DOHH2 (cell line): ENCODE data around the gene FOXA1.

Experiments
- H3F3A ChIP-seq: fragments of 200-600 bp; sonication (generic), shearing (Covaris generic); 2 replicates; pipeline ENCODE4 v1.6.0; 2016; ENCODE audit warnings: antibody characterized with exemption, mild to moderate bottlenecking; ENCODE audit not compliant: control insufficient read depth, insufficient read depth
- H3K27ac ChIP-seq: fragments of 200-600 bp; sonication (generic); 2 replicates; pipeline ENCODE4 v1.5.1; 2014; ENCODE audit warnings: low read depth, mild to moderate bottlenecking, low read length, moderate library complexity
- H3K27me3 ChIP-seq: fragments of 200-600 bp; sonication (generic); 2 replicates; pipeline ENCODE4 v1.6.1; 2014; ENCODE audit warnings: mild to moderate bottlenecking, low read length, mixed read lengths; ENCODE audit not compliant: control insufficient read depth
- H3K36me3 ChIP-seq: fragments of 200-600 bp; sonication (generic); 2 replicates; pipeline ENCODE4 v1.6.1; 2014; ENCODE audit warnings: mild to moderate bottlenecking, low read length, moderate library complexity, mixed read lengths; ENCODE audit not compliant: control insufficient read depth
- H3K4me1 ChIP-seq: fragments of 200-600 bp; sonication (generic); 2 replicates; pipeline ENCODE4 v1.6.1; 2014; ENCODE audit warnings: mild to moderate bottlenecking, low read length, mixed read lengths; ENCODE audit not compliant: control insufficient read depth
- H3K4me2 ChIP-seq: fragments of 200-600 bp; sonication (generic); 2 replicates; pipeline ENCODE4 v1.6.0; 2014; ENCODE audit warnings: mild to moderate bottlenecking, low read length, moderate library complexity
- H3K4me3 ChIP-seq: fragments of 200-600 bp; sonication (generic); 2 replicates; pipeline ENCODE4 v1.5.1; 2014; ENCODE audit warnings: mild to moderate bottlenecking, low read length, mixed read lengths
- H3K79me2 ChIP-seq: fragments of 200-600 bp; sonication (generic); 2 replicates; pipeline ENCODE4 v1.6.1; 2014; ENCODE audit warnings: mild to moderate bottlenecking, low read length, mixed read lengths; ENCODE audit not compliant: control insufficient read depth
- H3K9me2 ChIP-seq: fragments of 200-600 bp; sonication (generic); replicated peaks from 2 replicates; pipeline ENCODE4 v1.6.1; 2014; ENCODE audit warnings: mild to moderate bottlenecking, low read length, mixed read lengths; ENCODE audit not compliant: control insufficient read depth
- H3K9me3 ChIP-seq: fragments of 200-600 bp; sonication (generic); 2 replicates; pipeline ENCODE4 v1.6.1; 2014; ENCODE audit warnings: antibody characterized with exemption, low read length, mixed read lengths; ENCODE audit not compliant: control insufficient read depth, insufficient read depth
- H4K20me1 ChIP-seq: fragments of 200-600 bp; sonication (generic); 2 replicates; pipeline ENCODE4 v1.6.0; 2014; ENCODE audit warnings: low read depth, mild to moderate bottlenecking, antibody characterized with exemption, low read length, moderate library complexity; ENCODE audit not compliant: control insufficient read depth, insufficient read depth
- EZH2phosphoT487 ChIP-seq: fragments of 200-600 bp; sonication (generic); IDR thresholded peaks from 2 replicates; pipeline ENCODE4 v1.6.1; 2017; ENCODE audit warnings: borderline replicate concordance, mild to moderate bottlenecking, antibody characterized with exemption, low read length, moderate library complexity, mixed read lengths
- TF ChIP-seq, protein P1 (sequence below): fragments of 200-600 bp; sonication (generic); IDR thresholded peaks from one replicate; pipeline ENCODE4 v1.5.1; 2014; ENCODE audit warnings: antibody characterized with exemption, mild to moderate bottlenecking, low read depth, low read length; ENCODE audit not compliant: poor library complexity, severe bottlenecking

Gene FOXA1

DNA sequence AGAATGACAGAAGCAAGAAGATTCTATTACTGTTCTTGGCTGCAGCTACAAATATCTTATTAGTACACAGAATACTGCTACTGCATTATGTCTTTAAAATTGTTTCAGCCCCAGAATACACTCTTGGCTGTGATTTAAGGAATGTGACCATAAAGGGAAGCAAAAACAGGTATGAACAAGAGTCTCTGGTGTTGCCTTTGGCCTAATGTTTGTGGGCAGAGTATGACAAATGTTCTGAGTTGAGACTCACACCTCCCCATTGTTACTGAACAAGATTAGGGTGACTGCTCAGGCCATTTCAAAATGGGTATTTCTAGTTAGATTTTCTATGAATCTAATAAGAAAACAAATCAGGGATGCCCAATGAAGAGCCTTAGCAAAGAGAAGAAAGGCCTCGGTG, 28.9 kb upstream of the FOXA1 start:
- no peaks in the 10 kb centered on the region for H3K4me1 ChIP-seq
- no peak for TF ChIP-seq EZH2phosphoT487
- TF ChIP-seq, protein P1, sequence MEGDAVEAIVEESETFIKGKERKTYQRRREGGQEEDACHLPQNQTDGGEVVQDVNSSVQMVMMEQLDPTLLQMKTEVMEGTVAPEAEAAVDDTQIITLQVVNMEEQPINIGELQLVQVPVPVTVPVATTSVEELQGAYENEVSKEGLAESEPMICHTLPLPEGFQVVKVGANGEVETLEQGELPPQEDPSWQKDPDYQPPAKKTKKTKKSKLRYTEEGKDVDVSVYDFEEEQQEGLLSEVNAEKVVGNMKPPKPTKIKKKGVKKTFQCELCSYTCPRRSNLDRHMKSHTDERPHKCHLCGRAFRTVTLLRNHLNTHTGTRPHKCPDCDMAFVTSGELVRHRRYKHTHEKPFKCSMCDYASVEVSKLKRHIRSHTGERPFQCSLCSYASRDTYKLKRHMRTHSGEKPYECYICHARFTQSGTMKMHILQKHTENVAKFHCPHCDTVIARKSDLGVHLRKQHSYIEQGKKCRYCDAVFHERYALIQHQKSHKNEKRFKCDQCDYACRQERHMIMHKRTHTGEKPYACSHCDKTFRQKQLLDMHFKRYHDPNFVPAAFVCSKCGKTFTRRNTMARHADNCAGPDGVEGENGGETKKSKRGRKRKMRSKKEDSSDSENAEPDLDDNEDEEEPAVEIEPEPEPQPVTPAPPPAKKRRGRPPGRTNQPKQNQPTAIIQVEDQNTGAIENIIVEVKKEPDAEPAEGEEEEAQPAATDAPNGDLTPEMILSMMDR, result no peak
- H3K9me2 ChIP-seq, result no peaks in the 10 kb centered on the region
- H3K9me3 ChIP-seq, result no peaks in the 10 kb centered on the region
- H3K27ac ChIP-seq, result no peak overlapping the region
- H3F3A ChIP-seq, result no peaks in the 10 kb centered on the region
- H3K36me3 ChIP-seq, result no peaks in the 10 kb centered on the region
- no peaks in the 10 kb centered on the region for H4K20me1 ChIP-seq
- no peaks in the 10 kb centered on the region for H3K27me3 ChIP-seq
- no peaks in the 10 kb centered on the region for H3K79me2 ChIP-seq
- H3K4me2 ChIP-seq, result no peak overlapping the region
- no peak overlapping the region for H3K4me3 ChIP-seq

DNA sequence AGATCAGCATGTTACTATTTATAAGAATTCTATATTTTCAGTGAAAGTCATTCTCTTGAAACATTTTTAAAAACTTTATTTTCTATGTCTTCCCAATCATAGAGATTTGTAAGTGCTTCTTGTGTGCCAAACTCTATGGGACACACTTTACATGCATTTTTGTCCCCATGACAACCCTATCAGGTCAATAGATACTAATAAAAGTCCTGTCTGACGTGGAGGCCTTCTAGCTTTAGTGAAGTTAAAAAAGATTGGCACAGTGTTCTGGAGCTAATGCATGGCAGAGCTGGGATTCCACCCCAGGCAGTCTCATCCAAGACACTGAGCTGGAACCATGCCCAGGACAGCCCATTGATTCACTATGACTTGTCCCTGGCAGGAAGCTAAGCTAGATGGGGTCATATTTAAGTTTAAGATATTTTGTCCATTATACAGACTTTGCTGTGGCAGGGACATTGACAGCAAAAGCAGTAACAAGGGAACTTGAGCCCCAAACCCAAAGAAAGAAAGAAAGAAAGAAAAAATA, 28.4 kb upstream of the FOXA1 start:
- H3K4me3 ChIP-seq, result no peak overlapping the region
- no peaks in the 10 kb centered on the region for H3K27me3 ChIP-seq
- H3K4me2 ChIP-seq, result no peak overlapping the region
- no peaks in the 10 kb centered on the region for H3K79me2 ChIP-seq
- H3K4me1 ChIP-seq, result no peaks in the 10 kb centered on the region
- TF ChIP-seq, protein P1, result no peak
- TF ChIP-seq EZH2phosphoT487, result no peak
- H3K36me3 ChIP-seq, result no peaks in the 10 kb centered on the region
- no peaks in the 10 kb centered on the region for H3F3A ChIP-seq
- no peak overlapping the region for H3K27ac ChIP-seq
- H3K9me3 ChIP-seq, result no peaks in the 10 kb centered on the region
- no peaks in the 10 kb centered on the region for H3K9me2 ChIP-seq
- H4K20me1 ChIP-seq, result no peaks in the 10 kb centered on the region

DNA sequence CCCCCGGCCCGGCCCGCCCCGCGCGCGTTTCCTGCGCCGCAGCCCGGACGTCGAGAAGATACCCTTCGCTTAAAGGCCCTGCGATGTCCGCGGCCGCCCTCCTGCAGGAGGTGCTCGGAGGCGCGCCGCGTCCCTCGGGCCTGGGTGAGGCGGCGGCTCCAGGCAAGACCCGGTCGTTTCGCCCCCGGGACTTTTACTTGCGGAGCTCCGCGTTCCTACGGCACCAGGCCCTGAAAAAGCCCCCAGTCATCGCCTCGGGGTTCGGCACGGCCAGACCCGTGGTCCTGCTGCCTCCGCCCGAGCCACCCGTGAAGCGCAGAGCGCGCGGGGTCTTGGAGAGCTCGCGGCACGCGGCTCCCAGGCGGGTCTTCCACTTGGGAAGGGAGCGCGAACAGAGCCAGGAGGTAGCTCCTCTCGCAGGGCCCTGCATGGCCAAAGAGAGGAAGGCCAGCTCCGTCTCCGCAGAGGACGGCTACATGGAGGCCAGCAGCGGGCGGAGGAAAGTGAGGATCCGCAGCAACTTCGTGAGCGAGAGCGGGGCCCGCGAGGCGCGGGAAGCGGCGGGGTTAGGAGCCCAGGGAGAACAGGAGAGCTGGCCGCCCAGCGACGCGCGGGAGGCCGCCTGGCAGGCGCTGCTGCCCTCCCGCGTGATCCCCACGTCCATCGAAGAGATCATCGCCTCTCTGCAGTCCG, 27.3 kb upstream of the FOXA1 start:
- no peaks in the 10 kb centered on the region for H3K9me2 ChIP-seq
- no peaks in the 10 kb centered on the region for H3F3A ChIP-seq
- H3K4me1 ChIP-seq, result no peaks in the 10 kb centered on the region
- no peak overlapping the region for H3K4me2 ChIP-seq
- no peaks in the 10 kb centered on the region for H3K36me3 ChIP-seq
- no peak overlapping the region for H3K27ac ChIP-seq
- no peaks in the 10 kb centered on the region for H3K27me3 ChIP-seq
- no peaks in the 10 kb centered on the region for H3K9me3 ChIP-seq
- no peaks in the 10 kb centered on the region for H4K20me1 ChIP-seq
- no peak overlapping the region for H3K4me3 ChIP-seq
- no peaks in the 10 kb centered on the region for H3K79me2 ChIP-seq
- TF ChIP-seq, protein P1, result no peak
- no peak for TF ChIP-seq EZH2phosphoT487
